ENCODE data around the gene PALLD.
A peak's percentile ranks its signal among the peaks of the same experiment; 100 is the strongest.

The PALLD gene

GRCh38 chr4:168705121-168705520 is 208.3 kb downstream of the PALLD start:
- DNase-seq (no peak), ATAC-seq (no peak)
- H3K4me1 Mint-ChIP-seq: no peaks in the 10 kb centered on the region
- H3K27ac Mint-ChIP-seq: no peak overlapping the region
- no peaks in the 10 kb centered on the region for H3K9me3 Mint-ChIP-seq
- H3K27me3 Mint-ChIP-seq: no peaks in the 10 kb centered on the region
- no peak overlapping the region for H3K4me3 Mint-ChIP-seq

- peaks cover 12% of the 10 kb centered on the region for H3K4me1 Mint-ChIP-seq
- no peaks in the 10 kb centered on the region for H3K9me3 Mint-ChIP-seq
- no peak for DNase-seq
- no peaks in the 10 kb centered on the region for H3K27me3 Mint-ChIP-seq
- ATAC-seq: no peak
- no peak overlapping the region for H3K4me3 Mint-ChIP-seq
- H3K27ac Mint-ChIP-seq: no peak overlapping the region
Measured at GRCh38 chr4:168707205-168707604, 210.4 kb downstream of the PALLD start.

- ATAC-seq (no peak), DNase-seq (no peak)
- H3K4me3 Mint-ChIP-seq: no peak overlapping the region
- peaks cover 12% of the 10 kb centered on the region for H3K4me1 Mint-ChIP-seq
- H3K27ac Mint-ChIP-seq: no peak overlapping the region
- no peaks in the 10 kb centered on the region for H3K9me3 Mint-ChIP-seq
- no peaks in the 10 kb centered on the region for H3K27me3 Mint-ChIP-seq
Measured at GRCh38 chr4:168708108-168708507, 211.3 kb downstream of the PALLD start.

GRCh38 chr4:168710353-168710946 is 213.6 kb downstream of the PALLD start:
- Mint-ChIP-seq H3K9me3 (no peaks in the 10 kb centered on the region), H3K4me3 (no peak overlapping the region), H3K27me3 (no peaks in the 10 kb centered on the region), H3K27ac (peak overlapping the region in 1 of 2 donors; percentile 67), H3K4me1 (peaks cover 12% of the 10 kb centered on the region)
- no peak for ATAC-seq
- no peak for DNase-seq

GRCh38 chr4:168711197-168712140 is 214.6 kb downstream of the PALLD start:
- ATAC-seq (peak; percentile 56), DNase-seq (no peak)
- Mint-ChIP-seq H3K27me3 (no peaks in the 10 kb centered on the region), H3K9me3 (no peaks in the 10 kb centered on the region), H3K4me1 (peaks cover 12% of the 10 kb centered on the region), H3K4me3 (no peak overlapping the region), H3K27ac (no peak overlapping the region)

GRCh38 chr4:168712316-168712890 is 215.6 kb downstream of the PALLD start:
- H3K27ac Mint-ChIP-seq: no peak overlapping the region
- peaks cover 12% of the 10 kb centered on the region for H3K4me1 Mint-ChIP-seq
- no peak overlapping the region for H3K4me3 Mint-ChIP-seq
- ATAC-seq: no peak
- H3K9me3 Mint-ChIP-seq: no peaks in the 10 kb centered on the region
- DNase-seq: no peak
- no peaks in the 10 kb centered on the region for H3K27me3 Mint-ChIP-seq

GRCh38 chr4:168713253-168713652 is 216.4 kb downstream of the PALLD start:
- Mint-ChIP-seq H3K4me3 (no peak overlapping the region), H3K27ac (no peak overlapping the region), H3K27me3 (no peaks in the 10 kb centered on the region), H3K4me1 (peaks cover 12% of the 10 kb centered on the region), H3K9me3 (no peaks in the 10 kb centered on the region)
- DNase-seq (no peak), ATAC-seq (no peak)

GRCh38 chr4:168715896-168716295 is 219.0 kb downstream of the PALLD start:
- no peak for DNase-seq
- no peak overlapping the region for H3K27ac Mint-ChIP-seq
- H3K4me3 Mint-ChIP-seq: no peak overlapping the region
- no peak for ATAC-seq
- H3K27me3 Mint-ChIP-seq: no peaks in the 10 kb centered on the region
- H3K9me3 Mint-ChIP-seq: peaks cover 0 to 3% of the 10 kb centered on the region in 2 donors
- peaks cover 12% of the 10 kb centered on the region for H3K4me1 Mint-ChIP-seq

GRCh38 chr4:168716406-168717129 is 219.7 kb downstream of the PALLD start:
- Mint-ChIP-seq H3K27me3 (peaks cover 3% of the 10 kb centered on the region), H3K4me3 (no peak overlapping the region), H3K9me3 (peaks cover 0 to 3% of the 10 kb centered on the region in 2 donors), H3K4me1 (peaks cover 7% of the 10 kb centered on the region), H3K27ac (no peak overlapping the region)
- no peak for ATAC-seq
- DNase-seq: no peak

- Mint-ChIP-seq H3K4me1 (peaks cover 8% of the 10 kb centered on the region), H3K4me3 (no peak overlapping the region), H3K27ac (no peak overlapping the region), H3K27me3 (peaks cover 6% of the 10 kb centered on the region), H3K9me3 (peaks cover 0 to 6% of the 10 kb centered on the region in 2 donors)
- ATAC-seq (no peak), DNase-seq (no peak)
Measured at GRCh38 chr4:168717847-168718246, 221.0 kb downstream of the PALLD start.

- Mint-ChIP-seq H3K4me3 (no peak overlapping the region), H3K9me3 (peaks cover 0 to 12% of the 10 kb centered on the region in 2 donors), H3K4me1 (peaks cover 11% of the 10 kb centered on the region), H3K27me3 (peaks cover 6% of the 10 kb centered on the region), H3K27ac (no peak overlapping the region)
- DNase-seq: no peak
- ATAC-seq: no peak
Measured at GRCh38 chr4:168719725-168720124, 222.9 kb downstream of the PALLD start.

GRCh38 chr4:168720396-168720900 is 223.6 kb downstream of the PALLD start:
- no peak overlapping the region for H3K4me3 Mint-ChIP-seq
- H3K27ac Mint-ChIP-seq: no peak overlapping the region
- no peak for DNase-seq

GRCh38 chr4:168722391-168722790 is 225.5 kb downstream of the PALLD start:
- Mint-ChIP-seq H3K27ac (peak overlapping the region in 1 of 2 donors; percentile 53), H3K9me3 (peaks cover 0 to 16% of the 10 kb centered on the region in 2 donors), H3K4me1 (peaks cover 11% of the 10 kb centered on the region), H3K27me3 (peaks cover 6% of the 10 kb centered on the region), H3K4me3 (no peak overlapping the region)
- ATAC-seq: no peak
- no peak for DNase-seq

More at GRCh38 chr4:168720396-168720900, 223.6 kb downstream of the PALLD start:
- peaks cover 0 to 12% of the 10 kb centered on the region in 2 donors for H3K9me3 Mint-ChIP-seq
- ATAC-seq: no peak
- H3K4me1 Mint-ChIP-seq: peaks cover 11% of the 10 kb centered on the region
- H3K27me3 Mint-ChIP-seq: peaks cover 6% of the 10 kb centered on the region

- H3K4me3 Mint-ChIP-seq: no peak overlapping the region
- no peak overlapping the region for H3K27ac Mint-ChIP-seq
- H3K27me3 Mint-ChIP-seq: peaks cover 7% of the 10 kb centered on the region
- peaks cover 0 to 16% of the 10 kb centered on the region in 2 donors for H3K9me3 Mint-ChIP-seq
- ATAC-seq (no peak), DNase-seq (no peak)
- H3K4me1 Mint-ChIP-seq: peaks cover 11% of the 10 kb centered on the region
Measured at GRCh38 chr4:168723020-168723419, 226.2 kb downstream of the PALLD start.

- Mint-ChIP-seq H3K9me3 (peaks cover 0 to 16% of the 10 kb centered on the region in 2 donors), H3K4me3 (no peak overlapping the region), H3K4me1 (peaks cover 11% of the 10 kb centered on the region), H3K27ac (no peak overlapping the region), H3K27me3 (peaks cover 12% of the 10 kb centered on the region)
- no peak for DNase-seq
- ATAC-seq: no peak
Measured at GRCh38 chr4:168723569-168723968, 226.7 kb downstream of the PALLD start.
